GM12872 (cell line): ENCODE results near the gene RBM34.

Source experiments
- CTCF ChIP-seq: IDR thresholded peaks from 3 replicates; pipeline ENCODE4 v1.5.1; 2011; ENCODE audit warnings: low read depth, mild to moderate bottlenecking, low read length, moderate library complexity; ENCODE audit not compliant: insufficient read depth

RBM34 gene

DNA sequence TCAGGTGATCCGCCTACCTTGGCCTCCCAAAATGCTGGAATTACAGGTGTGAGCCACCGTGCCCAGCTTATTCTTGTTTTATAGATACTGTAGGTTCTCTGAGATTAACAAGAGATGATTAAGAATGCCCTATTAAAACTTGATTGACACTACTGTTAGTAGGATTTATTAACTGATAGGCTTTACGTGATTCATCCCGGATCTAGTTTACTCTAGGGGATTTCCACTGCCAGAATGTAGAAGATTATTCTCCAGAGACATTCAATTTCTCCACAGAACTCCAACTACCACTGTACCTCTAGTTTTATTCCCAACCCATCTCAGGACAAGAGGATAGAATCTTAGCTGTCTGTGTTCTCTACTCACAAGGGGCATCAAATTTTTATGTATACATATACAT lies 26.3 kb upstream of the RBM34 start:
- TF ChIP-seq CTCF, result no peak

DNA sequence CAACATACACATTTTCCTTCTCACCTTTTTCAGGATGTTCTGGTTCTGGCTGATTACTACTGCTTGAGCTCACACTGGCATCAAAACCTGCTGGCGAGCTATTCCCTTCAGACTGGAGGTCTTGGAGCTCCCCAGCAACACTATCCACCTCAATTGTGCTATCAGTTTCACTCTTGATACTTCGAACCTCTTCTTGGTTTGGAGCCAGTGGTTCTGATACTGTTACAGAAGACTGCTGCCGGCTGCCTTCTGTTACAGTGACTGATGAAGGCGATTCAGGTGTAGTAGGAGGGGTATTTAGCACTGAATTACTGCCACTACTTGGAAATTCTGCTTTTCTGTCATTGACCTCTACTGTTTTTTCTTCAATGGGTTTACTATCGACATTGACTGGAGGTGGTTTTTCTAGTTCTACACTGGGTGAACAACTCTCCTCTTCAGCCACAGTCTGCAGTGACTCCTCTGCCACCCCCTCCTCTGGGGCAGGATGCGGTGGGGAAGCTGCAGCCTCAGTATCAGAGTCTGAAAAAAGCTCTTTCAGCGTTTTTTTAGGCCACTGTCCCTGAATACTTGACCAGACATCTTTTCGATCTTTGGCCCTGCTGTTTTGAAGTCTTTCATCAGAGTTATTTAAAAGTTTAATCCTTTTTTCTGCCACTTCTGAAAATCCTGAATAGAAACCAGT lies 20.7 kb upstream of the RBM34 start:
- no peak for TF ChIP-seq CTCF

GRCh38 chr1:235180916-235181460 lies 19.9 kb upstream of the RBM34 start:
- TF ChIP-seq CTCF, result no peak

GRCh38 chr1:235176486-235176885 lies 15.4 kb upstream of the RBM34 start:
- TF ChIP-seq CTCF, result no peak

DNA sequence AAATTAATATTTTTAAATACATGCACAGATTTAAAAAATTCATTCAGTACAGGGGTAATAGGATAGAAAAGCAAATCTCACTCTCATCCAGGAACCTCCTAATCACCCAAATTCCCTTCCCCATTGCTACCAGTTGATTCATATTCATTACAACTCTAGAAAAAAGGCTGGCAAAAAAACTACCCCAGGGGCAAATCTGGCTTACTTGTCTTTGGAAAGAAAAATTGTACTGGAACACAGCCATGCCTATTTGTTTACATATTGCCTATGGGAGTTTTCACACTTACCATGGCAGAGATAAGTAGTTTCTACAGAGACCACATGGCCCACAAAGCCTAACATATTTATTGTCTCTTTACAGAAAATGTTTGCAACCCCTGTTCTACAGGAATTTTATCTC lies 8.9 kb upstream of the RBM34 start:
- no peak for TF ChIP-seq CTCF

- no peak for TF ChIP-seq CTCF
Observed at GRCh38 chr1:235168375-235168774, 7.3 kb upstream of the RBM34 start.

- no peak for TF ChIP-seq CTCF
Observed at GRCh38 chr1:235161685-235162327, 756 bp upstream of the RBM34 start.
